Activated CD4-positive, alpha-beta T cell treated with anti-CD3 and anti-CD28 coated beads, Interleukin-10, Interleukin-2, amounts not matched to agents 100 ng/mL and 50 ng/mL, durations not matched to agents 16 hours and 8 hours (primary cell): ENCODE measurements around the gene FOXK2.

Experiments
- DNase-seq: peaks from one replicate; pipeline ENCODE4 v3.0.0-alpha.2; 2020

Gene FOXK2

DNA sequence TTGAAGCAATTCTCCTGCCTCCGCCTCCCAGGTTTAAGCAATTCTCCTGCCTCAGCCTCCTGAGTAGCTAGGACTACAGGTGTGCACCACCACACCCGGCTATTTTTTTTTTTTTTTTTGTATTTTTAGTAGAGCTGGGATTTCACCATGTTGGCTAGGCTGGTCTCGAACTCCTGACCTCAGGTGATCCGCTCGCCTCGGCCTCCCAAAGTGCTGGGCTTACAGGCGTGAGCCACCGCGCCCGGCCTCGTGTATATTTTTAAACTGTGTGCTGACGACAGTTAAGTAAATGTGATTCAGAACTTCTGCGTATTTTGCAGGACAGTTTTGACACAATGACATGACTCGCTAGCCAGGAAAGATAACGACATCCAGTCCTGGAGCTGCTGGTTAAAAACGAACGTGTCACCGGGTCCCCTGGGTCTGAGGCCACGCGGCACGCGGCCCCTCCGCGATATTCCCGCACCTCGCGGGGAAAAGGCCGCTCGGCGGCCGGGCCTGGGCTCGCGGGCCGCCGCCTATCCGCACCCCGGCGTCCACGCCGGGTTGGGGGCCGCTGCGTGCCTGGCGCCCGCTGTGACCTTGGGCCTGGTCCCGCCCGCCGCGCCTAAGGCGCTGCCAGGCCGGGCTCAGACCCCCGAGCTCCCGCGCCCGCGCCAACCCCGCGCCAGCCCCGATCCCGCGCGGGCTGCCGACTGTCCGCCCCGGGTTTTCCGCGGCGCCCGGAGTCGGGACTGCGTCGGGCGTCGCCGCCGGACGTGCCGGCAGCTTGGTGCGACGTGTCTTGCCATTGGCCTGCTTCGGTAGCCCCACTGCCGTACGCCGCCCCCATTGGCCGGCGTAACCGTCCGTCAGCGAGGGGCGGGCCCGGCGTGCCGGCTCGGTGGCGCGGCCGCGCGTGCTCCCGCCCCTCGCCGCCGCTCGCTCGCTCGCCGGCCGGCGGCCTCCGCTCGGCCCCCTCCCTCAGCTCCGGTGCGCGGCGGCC lies at the start of gene FOXK2:
FOXK2 (plus strand) TSS at position 907 of the 985 bp plus-strand sequence. CDS start 157 bp downstream, outside the sequence.
- peak; percentile 97 for DNase-seq

GRCh38 chr17:82470065-82470464 lies 49.5 kb upstream of the FOXK2 start:
- no peak for DNase-seq

DNA sequence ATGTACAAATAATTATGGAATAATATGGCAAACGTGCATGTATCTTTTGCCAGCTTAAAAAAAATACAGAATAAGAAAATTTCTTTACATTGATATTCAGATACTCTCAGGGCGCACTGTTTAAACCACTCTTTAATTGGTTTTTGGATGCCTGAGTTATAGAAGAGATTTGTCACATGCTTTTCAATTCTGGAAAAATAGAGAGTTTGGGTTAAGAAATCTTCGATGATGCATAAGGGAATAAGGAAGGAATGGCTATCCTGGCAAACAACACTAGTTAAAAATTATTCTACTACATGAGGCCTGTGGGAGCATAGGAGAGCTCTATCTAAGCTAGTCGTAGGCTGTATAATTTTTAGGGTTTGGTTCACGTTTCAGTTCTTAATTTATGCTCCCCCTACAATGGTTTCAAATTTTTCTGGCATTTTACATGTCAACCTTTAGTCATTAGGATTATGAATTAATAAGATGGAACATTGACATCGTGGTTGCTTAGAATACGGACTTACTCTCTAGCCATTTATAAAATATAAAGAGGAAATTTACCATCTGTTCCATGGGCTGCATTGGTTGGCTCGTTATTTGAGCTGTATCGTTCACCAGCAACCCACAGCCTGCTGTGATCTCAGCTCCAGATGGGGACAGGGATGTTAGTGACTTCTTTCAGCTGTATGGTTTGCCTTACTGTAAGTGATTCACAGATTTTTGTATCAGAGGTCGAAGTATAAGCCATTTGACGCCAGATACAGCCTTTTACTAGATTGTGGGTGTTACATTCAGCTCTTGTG lies 45.1 kb upstream of the FOXK2 start:
- DNase-seq, result no peak

GRCh38 chr17:82475458-82475857 lies 44.1 kb upstream of the FOXK2 start:
- DNase-seq, result no peak

GRCh38 chr17:82477934-82478333 lies 41.6 kb upstream of the FOXK2 start:
- DNase-seq, result no peak

- no peak for DNase-seq
Measured at GRCh38 chr17:82479602-82480001, 39.9 kb upstream of the FOXK2 start.

- DNase-seq, result no peak
Measured at GRCh38 chr17:82480318-82480717, 39.2 kb upstream of the FOXK2 start.

GRCh38 chr17:82483204-82483660 lies 36.3 kb upstream of the FOXK2 start:
- no peak for DNase-seq

DNA sequence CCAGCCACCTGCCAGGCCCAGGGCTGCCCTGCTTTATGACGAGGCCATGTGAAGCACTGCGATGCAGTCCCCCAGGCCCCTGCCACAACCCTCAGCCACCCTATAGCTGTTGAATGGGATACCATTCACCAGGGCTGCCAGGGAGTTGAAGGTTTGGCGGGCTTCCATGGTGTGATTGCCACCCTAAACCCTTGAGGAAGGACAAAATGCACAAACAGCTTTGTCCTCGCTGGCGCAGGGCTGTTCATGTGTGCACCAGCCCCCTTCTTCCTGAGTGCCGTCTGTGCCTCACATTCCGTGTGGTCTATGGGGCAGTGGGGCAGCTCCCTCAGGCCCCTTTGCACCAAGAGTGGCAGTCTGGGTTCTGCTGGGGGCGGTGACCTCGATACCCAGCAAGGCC lies 35.7 kb upstream of the FOXK2 start:
- no peak for DNase-seq

DNA sequence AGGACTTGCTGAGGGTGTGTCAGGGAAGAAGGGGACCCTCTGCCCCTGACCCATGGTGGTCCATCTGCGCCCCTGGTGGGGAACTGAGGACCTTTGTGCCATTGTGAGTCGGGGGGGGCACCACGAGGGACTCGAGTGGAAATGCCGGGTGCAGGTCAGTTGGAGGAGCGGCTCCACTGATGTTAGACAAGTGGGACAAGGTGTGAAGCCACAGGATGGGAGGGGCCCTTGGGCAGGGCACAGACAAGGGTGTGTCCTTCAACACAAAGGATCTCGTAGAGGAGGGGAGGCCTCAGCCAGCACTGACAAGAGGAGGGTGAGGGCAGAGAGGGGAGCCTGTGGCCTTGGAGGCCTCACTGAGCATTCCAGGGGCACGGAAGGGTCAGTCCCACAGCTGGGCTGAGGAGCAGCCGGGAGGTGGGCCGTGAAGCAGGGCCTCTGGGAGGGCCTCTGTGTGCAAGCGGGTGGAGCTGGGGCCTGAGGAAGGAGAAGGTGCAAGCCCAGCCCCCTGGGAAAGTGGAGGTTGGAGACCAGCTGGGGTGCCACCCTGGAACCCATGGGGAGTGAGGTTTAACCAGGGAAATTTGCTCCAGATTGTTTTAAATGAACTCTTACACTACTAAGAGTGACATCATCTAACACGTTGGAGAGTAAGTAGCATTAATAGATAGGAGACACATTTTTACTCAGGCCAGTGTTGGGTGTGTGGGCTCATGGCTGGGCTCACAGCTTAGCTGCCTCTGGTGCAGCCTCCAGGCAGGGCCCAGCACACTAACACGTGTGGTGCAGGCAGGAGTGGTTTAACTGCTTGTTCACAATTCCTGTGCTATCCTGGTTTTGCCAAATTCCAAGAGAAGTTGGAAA lies 33.1 kb upstream of the FOXK2 start:
- no peak for DNase-seq

DNA sequence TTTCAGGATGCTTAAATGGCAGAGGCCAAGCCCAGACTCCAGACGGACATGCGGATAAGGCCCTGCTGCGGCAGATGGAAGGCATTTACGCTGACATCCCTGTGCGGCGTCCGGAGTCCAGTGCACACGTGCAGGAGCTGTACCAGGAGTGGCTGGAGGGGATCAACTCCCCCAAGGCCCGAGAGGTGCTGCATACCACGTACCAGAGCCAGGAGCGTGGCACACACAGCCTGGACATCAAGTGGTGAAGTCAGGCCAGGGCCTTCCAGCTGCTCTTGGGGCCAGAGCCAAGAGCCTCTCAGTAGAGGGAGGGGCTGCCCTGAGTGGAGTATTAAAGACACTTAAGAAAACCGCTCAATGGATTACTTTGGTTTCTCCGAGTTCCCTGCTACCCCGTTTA lies 31.6 kb upstream of the FOXK2 start:
- DNase-seq, result no peak

DNA sequence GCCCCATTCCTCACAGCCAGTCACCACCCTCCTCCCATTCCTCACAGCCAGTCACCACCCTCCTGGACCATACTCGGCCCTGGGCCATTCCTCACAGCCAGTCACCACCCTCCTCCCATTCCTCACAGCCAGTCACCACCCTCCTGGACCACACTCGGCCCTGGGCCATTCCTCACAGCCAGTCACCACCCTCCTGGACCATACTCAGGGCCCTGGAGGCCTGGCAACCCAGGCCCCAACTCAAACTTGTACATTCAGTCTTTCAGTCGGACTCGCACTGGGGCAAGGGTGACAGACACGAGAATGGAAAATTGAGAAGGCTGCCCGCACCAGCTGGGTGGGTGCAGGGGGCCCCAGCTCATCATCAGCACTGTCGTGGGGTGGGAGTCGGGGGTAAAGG lies 30.4 kb upstream of the FOXK2 start:
- DNase-seq, result no peak

DNA sequence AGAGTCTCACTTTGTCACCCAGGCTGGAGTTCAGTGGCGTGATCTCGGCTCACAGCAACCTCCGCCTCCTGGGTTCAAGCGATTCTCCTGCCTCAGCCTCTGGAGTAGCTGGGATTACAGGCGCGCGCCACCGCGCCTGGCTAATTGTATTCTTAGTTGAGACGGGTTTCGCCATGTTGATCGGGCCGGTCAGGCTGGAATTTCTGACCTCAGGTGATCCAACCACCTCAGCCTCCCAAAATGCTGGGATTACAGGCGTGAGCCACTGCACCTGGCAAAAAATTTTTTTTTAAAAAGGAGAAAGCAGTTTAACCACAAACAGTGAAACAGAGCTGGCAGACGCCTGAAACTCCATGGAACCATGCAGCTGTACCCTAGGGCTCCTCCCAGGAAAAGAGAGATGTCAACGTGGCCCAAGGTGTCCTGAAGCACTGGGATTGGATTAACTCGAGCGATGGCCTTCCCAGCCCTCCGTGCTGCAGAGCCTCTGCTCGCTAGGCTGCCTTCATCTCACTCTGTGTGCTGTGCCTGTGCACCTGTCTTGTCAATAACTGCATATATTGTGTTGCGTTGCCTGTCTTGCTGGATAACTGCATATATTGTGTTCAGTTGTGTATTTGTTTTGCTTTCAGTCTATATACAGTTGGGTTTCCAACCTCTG lies 29.6 kb upstream of the FOXK2 start:
- DNase-seq, result no peak

DNA sequence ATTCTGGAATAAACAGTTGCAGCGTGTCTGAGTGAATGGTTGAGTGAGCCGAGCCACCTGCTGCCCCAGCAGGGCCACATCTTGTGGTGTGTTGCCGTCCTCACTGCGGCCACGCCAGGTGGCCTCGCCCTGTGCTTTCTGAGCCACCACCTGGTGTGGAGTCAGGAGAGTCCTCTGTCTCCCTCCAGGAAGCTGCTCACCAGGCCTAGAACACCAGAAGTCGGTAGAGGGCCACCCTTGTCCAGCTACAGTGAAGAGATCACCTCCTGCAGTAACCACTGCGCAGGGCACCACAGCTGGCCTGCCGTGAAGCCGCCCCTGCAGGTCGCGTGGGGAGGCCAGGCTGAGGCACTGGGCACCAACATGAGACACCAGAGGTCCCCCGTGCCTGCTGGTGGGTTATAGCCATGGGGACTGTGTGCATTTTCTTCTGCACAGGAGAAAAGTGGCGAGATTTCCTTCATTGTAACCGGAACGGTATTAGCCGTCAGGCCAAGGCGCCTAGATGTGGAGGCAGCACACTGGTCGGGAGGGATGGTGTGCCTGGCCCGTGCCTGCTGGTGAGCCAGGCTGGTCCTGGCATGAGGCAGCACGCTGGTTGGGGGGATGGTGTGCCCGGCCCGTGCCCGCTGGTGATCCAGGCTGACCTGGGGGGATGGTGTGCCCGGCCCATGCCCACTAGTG lies 28.9 kb upstream of the FOXK2 start:
- DNase-seq, result no peak

DNA sequence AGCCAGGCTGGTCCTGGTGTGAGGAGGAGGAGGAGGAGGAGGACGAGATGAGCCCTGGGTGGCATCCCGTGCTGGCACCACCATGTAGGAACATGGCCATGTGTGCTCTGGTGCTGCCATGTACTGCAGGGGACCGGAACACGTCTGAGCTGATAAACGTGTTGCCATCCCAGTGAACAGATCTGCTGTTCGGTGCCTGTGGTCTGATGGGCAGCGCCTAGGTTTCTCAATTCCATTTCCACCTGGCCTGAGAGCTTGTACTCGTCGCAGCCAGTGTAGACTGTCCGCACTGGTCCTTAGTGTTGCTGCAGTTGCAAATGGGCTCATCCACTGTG lies 28.4 kb upstream of the FOXK2 start:
- no peak for DNase-seq

DNA sequence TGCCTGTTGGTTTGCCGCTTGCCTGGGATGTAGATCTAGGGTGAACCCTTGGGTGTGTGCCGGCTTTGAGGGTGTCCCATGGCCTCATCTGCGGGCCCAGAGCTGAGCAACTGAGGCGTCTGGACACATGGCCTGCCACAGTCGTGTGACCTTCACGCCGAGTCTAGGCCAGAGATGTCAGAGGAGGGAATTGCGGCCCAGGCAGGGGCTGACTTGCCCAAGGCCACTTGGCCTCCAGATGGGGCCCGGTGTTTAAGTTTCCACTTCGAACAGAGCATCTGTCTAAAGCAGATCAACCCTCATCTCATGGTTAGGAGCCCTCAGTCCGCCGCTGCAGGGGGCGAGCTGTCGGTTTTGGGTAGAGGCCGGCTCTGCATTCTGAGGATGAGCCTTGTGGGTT lies 28.0 kb upstream of the FOXK2 start:
- DNase-seq, result no peak

GRCh38 chr17:82492643-82493225 lies 26.8 kb upstream of the FOXK2 start:
- no peak for DNase-seq

DNA sequence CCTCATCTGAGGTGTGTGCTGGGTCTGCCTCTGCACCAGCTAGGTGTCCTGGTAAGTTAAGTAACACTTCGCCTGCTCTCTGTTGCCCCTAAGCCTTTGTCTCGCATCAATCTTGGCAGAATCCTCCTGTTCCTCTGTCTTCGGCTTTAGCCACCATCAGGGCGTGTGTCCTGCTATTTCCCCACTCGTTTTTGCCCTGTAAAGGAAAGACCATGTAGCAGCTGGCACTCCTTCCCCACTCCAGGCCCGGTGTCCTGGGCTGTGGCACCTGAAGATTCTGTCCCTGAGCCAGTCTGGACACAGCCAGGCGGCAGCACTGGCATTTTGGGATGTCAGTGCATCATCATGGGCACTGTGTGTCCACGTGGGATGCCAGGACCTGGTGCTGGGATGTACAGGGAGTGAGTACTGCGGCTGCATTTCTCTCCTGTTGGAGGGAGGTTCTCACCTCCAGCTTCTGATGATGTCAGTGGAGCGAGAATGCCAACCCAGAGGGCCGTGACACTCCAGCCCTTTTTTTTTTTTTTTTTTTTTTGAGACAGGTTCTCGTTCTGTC lies 26.2 kb upstream of the FOXK2 start:
- no peak for DNase-seq

- DNase-seq, result peak; percentile 95
Measured at GRCh38 chr17:82494236-82495055, 25.1 kb upstream of the FOXK2 start.
